Activated T-helper 2 cell treated with anti-CD3 and anti-CD28 coated beads, Interferon-gamma antibody, Interleukin-2, Interleukin-4, amounts not matched to agents 10 μg/mL and 5 μg/mL and 100 μg/mL, durations not matched to agents 14 hours and 24 hours and 36 hours (primary cell): ENCODE results near the gene NHLH2. TPM values are rescaled to one million over a fixed set of nuclear protein-coding genes. Genes with fewer than 3 reads are reported as not detected.

Experiments
- DNase-seq: peaks from one replicate; pipeline ENCODE4 v3.0.0; 2021; ENCODE audit warnings: low spot score
- H3K27ac Mint-ChIP-seq: one replicate; pipeline ENCODE4 v1.8.0; 2021; ENCODE audit warnings: mixed read lengths
- H3K27me3 Mint-ChIP-seq: one replicate; pipeline ENCODE4 v1.8.0; 2021; ENCODE audit warnings: low read depth, mixed read lengths
- H3K36me3 Mint-ChIP-seq: one replicate; pipeline ENCODE4 v1.8.0; 2021; ENCODE audit warnings: low read depth, mixed read lengths
- H3K4me1 Mint-ChIP-seq: one replicate; pipeline ENCODE4 v1.8.0; 2021; ENCODE audit warnings: low read depth, mixed read lengths
- H3K4me3 Mint-ChIP-seq: one replicate; pipeline ENCODE4 v1.8.0; 2021; ENCODE audit warnings: low read depth, mild to moderate bottlenecking, moderate library complexity, mixed read lengths
- H3K9me3 Mint-ChIP-seq: one replicate; pipeline ENCODE4 v1.8.0; 2021; ENCODE audit warnings: mixed read lengths
- intact Hi-C: fragments of 100-400 bp; cut with micrococcal nuclease; formaldehyde crosslinking; loops from one replicate; pipeline ENCODE4 v1.15.1; 2023
- total RNA-seq: library from RNA; stranded (reverse); gene quantifications from 2 replicates; pipeline ENCODE4 v1.2.3, GENCODE V29; 2022

Gene NHLH2
- total RNA-seq, 1 donor from 2014 or later = not detected

- Mint-ChIP-seq H3K27ac (no peak overlapping the region), H3K4me3 (no peak overlapping the region), H3K27me3 (peaks cover 59% of the 10 kb centered on the region), H3K36me3 (no peaks in the 10 kb centered on the region), H3K4me1 (peaks cover 6% of the 10 kb centered on the region), H3K9me3 (no peaks in the 10 kb centered on the region)
- intact Hi-C loops = no loop called here
- no peak for DNase-seq
Measured at GRCh38 chr1:115830963-115831362, 10.0 kb downstream of the NHLH2 start.

GRCh38 chr1:115829947-115830346, 11.0 kb downstream of the NHLH2 start:
- Mint-ChIP-seq H3K4me1 (peaks cover 6% of the 10 kb centered on the region), H3K27me3 (peaks cover 57% of the 10 kb centered on the region), H3K4me3 (no peak overlapping the region), H3K27ac (no peak overlapping the region), H3K9me3 (no peaks in the 10 kb centered on the region), H3K36me3 (no peaks in the 10 kb centered on the region)
- no peak for DNase-seq
- intact Hi-C loops = no loop called here

- no peak for DNase-seq
- H3K4me3 Mint-ChIP-seq = peak overlapping the region; percentile 64
- H3K27me3 Mint-ChIP-seq = peaks cover 59% of the 10 kb centered on the region
- H3K27ac Mint-ChIP-seq = no peak overlapping the region
- no peaks in the 10 kb centered on the region for H3K9me3 Mint-ChIP-seq
- no peaks in the 10 kb centered on the region for H3K36me3 Mint-ChIP-seq
- intact Hi-C loops = no loop called here
- H3K4me1 Mint-ChIP-seq = peaks cover 6% of the 10 kb centered on the region
Measured at GRCh38 chr1:115829023-115829674, 11.8 kb downstream of the NHLH2 start.

GRCh38 chr1:115828101-115829022, 12.6 kb downstream of the NHLH2 start:
- Mint-ChIP-seq H3K36me3 (no peaks in the 10 kb centered on the region), H3K4me3 (peak overlapping the region; percentile 64), H3K9me3 (no peaks in the 10 kb centered on the region), H3K27me3 (peaks cover 59% of the 10 kb centered on the region), H3K4me1 (peaks cover 6% of the 10 kb centered on the region), H3K27ac (no peak overlapping the region)
- DNase-seq = no peak
- intact Hi-C loops = no loop called here

- Mint-ChIP-seq H3K27me3 (peaks cover 62% of the 10 kb centered on the region), H3K4me3 (no peak overlapping the region), H3K9me3 (no peaks in the 10 kb centered on the region)
Measured at GRCh38 chr1:115827452-115828044, 13.4 kb downstream of the NHLH2 start.

DNA sequence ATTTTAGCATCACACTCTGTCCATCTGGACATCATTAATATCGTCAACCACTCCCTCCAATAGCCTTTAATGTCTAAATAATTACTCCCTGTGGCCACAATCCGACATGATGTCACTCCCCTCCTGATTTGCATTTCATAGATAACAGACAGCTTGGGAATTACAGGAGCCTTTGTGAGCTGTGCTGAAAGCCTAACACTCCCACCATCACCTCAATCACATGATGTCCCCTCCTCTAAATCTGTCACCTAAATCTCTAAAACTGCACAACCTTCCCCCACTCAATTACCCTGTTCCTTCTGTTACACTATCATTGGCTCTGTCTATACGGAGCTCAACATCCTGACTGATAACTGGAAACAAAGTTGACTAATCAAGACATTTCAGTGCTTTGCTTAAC, 14.3 kb downstream of the NHLH2 start:
- DNase-seq = no peak
- intact Hi-C loops = no loop called here

More at GRCh38 chr1:115827452-115828044, 13.4 kb downstream of the NHLH2 start:
- peaks cover 6% of the 10 kb centered on the region for H3K4me1 Mint-ChIP-seq
- no peak overlapping the region for H3K27ac Mint-ChIP-seq
- no peaks in the 10 kb centered on the region for H3K36me3 Mint-ChIP-seq
- DNase-seq = no peak
- intact Hi-C loops = no loop called here

DNA sequence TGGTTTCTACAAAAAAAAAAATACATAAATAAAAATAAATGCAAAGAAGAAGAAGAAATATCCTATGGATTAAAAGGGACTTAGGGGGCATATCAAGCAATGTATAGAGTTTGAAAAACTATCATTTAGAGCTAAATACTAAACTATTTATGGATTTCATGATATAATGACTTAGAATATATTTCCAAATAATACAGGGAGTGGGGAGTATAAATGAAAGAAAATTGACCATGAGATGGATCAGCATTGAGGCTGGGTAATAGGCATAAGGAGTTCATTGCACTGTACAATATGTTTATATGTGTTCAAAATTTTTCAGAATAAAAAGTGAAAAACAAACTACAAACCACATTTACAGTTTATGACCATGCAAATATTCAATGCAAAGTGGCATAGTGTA, 18.8 kb downstream of the NHLH2 start:
- DNase-seq = no peak
- Mint-ChIP-seq H3K4me3 (no peak overlapping the region), H3K9me3 (no peaks in the 10 kb centered on the region), H3K27me3 (peaks cover 43% of the 10 kb centered on the region), H3K36me3 (no peaks in the 10 kb centered on the region), H3K27ac (no peak overlapping the region), H3K4me1 (no peaks in the 10 kb centered on the region)
- intact Hi-C loops = no loop called here

More for the DNA sequence above, 14.3 kb downstream of the NHLH2 start:
- H3K36me3 Mint-ChIP-seq = no peaks in the 10 kb centered on the region
- H3K27me3 Mint-ChIP-seq = peaks cover 62% of the 10 kb centered on the region
- peaks cover 6% of the 10 kb centered on the region for H3K4me1 Mint-ChIP-seq
- no peak overlapping the region for H3K4me3 Mint-ChIP-seq
- no peak overlapping the region for H3K27ac Mint-ChIP-seq
- no peaks in the 10 kb centered on the region for H3K9me3 Mint-ChIP-seq

DNA sequence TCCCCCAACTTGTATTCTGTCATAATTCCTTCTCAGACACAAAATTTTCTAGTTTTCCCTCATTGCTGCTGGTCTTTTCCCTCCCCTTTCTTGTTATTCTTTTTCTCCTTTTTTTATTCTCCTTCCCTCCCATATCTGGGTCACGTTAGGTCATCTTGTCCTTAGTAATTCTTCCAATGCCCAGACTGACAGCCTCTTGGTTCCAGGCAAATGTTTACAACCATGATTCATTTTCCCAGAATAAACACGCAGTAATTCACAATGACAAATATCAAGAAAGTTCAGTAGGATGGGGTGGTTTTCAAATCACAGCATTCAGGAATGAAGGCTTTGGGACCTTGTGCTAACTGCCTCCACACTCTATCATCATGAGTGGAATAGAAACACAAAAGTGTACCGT, 25.2 kb downstream of the NHLH2 start:
- no peaks in the 10 kb centered on the region for H3K9me3 Mint-ChIP-seq
- no peak overlapping the region for H3K4me3 Mint-ChIP-seq
- intact Hi-C loops = no loop called here
- H3K27ac Mint-ChIP-seq = no peak overlapping the region
- H3K4me1 Mint-ChIP-seq = no peaks in the 10 kb centered on the region
- no peak for DNase-seq
- H3K27me3 Mint-ChIP-seq = peaks cover 17% of the 10 kb centered on the region
- no peaks in the 10 kb centered on the region for H3K36me3 Mint-ChIP-seq

- Mint-ChIP-seq H3K9me3 (no peaks in the 10 kb centered on the region), H3K36me3 (no peaks in the 10 kb centered on the region)
Measured at GRCh38 chr1:115814685-115815398, 26.1 kb downstream of the NHLH2 start.

DNA sequence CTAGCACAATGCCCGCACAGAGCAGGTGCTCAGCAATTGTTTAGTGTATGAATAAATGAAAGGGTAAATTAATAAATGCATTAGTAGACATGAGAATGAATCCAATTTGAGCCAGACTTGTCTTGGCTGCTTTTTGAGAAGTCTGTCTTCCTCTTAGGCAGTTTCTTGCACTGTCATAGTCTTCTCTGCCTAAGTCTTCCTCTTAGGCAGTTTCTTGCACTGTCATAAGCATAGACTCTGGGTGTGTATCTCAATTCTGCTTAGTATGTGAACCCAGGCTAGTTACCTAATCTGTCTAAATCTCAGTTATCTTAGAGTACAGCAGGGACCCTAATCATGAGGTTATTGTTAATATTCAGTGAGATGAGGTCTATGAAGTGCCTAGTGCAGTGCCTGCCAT, 27.2 kb downstream of the NHLH2 start:
- no peak for DNase-seq
- intact Hi-C loops = no loop called here
- no peak overlapping the region for H3K27ac Mint-ChIP-seq

More at GRCh38 chr1:115814685-115815398, 26.1 kb downstream of the NHLH2 start:
- no peaks in the 10 kb centered on the region for H3K4me1 Mint-ChIP-seq
- intact Hi-C loops = no loop called here
- H3K27me3 Mint-ChIP-seq = peaks cover 16% of the 10 kb centered on the region
- H3K4me3 Mint-ChIP-seq = no peak overlapping the region
- H3K27ac Mint-ChIP-seq = no peak overlapping the region
- DNase-seq = no peak

GRCh38 chr1:115811140-115811828, 29.6 kb downstream of the NHLH2 start:
- intact Hi-C loops = no loop called here
- Mint-ChIP-seq H3K27ac (no peak overlapping the region), H3K9me3 (no peaks in the 10 kb centered on the region), H3K4me1 (no peaks in the 10 kb centered on the region), H3K4me3 (no peak overlapping the region), H3K27me3 (peaks cover 14% of the 10 kb centered on the region), H3K36me3 (no peaks in the 10 kb centered on the region)
- no peak for DNase-seq

More for the DNA sequence above, 27.2 kb downstream of the NHLH2 start:
- H3K36me3 Mint-ChIP-seq = no peaks in the 10 kb centered on the region
- H3K4me3 Mint-ChIP-seq = no peak overlapping the region
- H3K27me3 Mint-ChIP-seq = peaks cover 14% of the 10 kb centered on the region
- H3K9me3 Mint-ChIP-seq = no peaks in the 10 kb centered on the region
- no peaks in the 10 kb centered on the region for H3K4me1 Mint-ChIP-seq

GRCh38 chr1:115810609-115811008, 30.3 kb downstream of the NHLH2 start:
- Mint-ChIP-seq H3K4me1 (no peaks in the 10 kb centered on the region), H3K27ac (no peak overlapping the region), H3K27me3 (peaks cover 12% of the 10 kb centered on the region), H3K9me3 (no peaks in the 10 kb centered on the region), H3K4me3 (no peak overlapping the region), H3K36me3 (no peaks in the 10 kb centered on the region)
- no peak for DNase-seq
- intact Hi-C loops = no loop called here
